GM12865 (cell line): ENCODE data around the gene PIP5K1C.

Source experiments
- DNase-seq: peaks from one replicate; pipeline ENCODE4 v3.0.0; 2010; ENCODE audit warnings: low read depth
- H3K4me3 ChIP-seq: 2 replicates; pipeline ENCODE4 v1.5.1; 2011; ENCODE audit warnings: mild to moderate bottlenecking, low read depth, low read length, control low read depth
- CTCF ChIP-seq: IDR thresholded peaks from 2 replicates; pipeline ENCODE4 v1.5.1; 2011; ENCODE audit warnings: low read length, control low read depth, low read depth, inconsistent platforms; ENCODE audit not compliant: insufficient read depth; ENCODE audit errors: missing control alignments

The PIP5K1C gene

GRCh38 chr19:3626473-3627350 is 73.6 kb downstream of the PIP5K1C start, which contains the start of gene CACTIN:
Gene CACTIN, minus strand, starts transcription at chr19:3626790. Its CDS starts 28 bp downstream, at chr19:3626762.
- peak; percentile 99 for DNase-seq
- peak within 1 kb of the TSS; percentile 87 for H3K4me3 ChIP-seq
- no peak for TF ChIP-seq CTCF

- peak overlapping the region; percentile 87 for H3K4me3 ChIP-seq
- no peak for DNase-seq
- no peak for TF ChIP-seq CTCF
These were observed 74.2 kb downstream of the PIP5K1C start for GRCh38 chr19:3625996-3626472.

- TF ChIP-seq CTCF, result no peak
- H3K4me3 ChIP-seq, result no peak overlapping the region
- no peak for DNase-seq
These were observed 76.6 kb downstream of the PIP5K1C start for GRCh38 chr19:3623716-3624115.

GRCh38 chr19:3622224-3622623 is 78.0 kb downstream of the PIP5K1C start:
- no peak for TF ChIP-seq CTCF
- no peak for DNase-seq

GRCh38 chr19:3621689-3622088 is 78.6 kb downstream of the PIP5K1C start:
- no peak overlapping the region for H3K4me3 ChIP-seq
- no peak for DNase-seq
- no peak for TF ChIP-seq CTCF

More at GRCh38 chr19:3622224-3622623, 78.0 kb downstream of the PIP5K1C start:
- no peak overlapping the region for H3K4me3 ChIP-seq

GRCh38 chr19:3620817-3621547 is 79.3 kb downstream of the PIP5K1C start:
- H3K4me3 ChIP-seq, result no peak overlapping the region
- no peak for TF ChIP-seq CTCF
- no peak for DNase-seq
